ENCODE measurements around the gene HECTD1. TPM values are rescaled to one million over a fixed set of nuclear protein-coding genes. Genes with fewer than 3 reads are reported as not detected.
A peak's percentile ranks its signal among the peaks of the same experiment; 100 is the strongest.
"Not testable (repeated sequence)": the region's sequence is repeated elsewhere in the genome, so short reads cannot be mapped to it uniquely, and the experiment has no call there.

Gene HECTD1
- total RNA-seq, 2 donors from 2014 or later: 121 to 178 TPM

GRCh38 chr14:31080484-31080883 is 127.1 kb downstream of the HECTD1 start:
- ATAC-seq (no peak), DNase-seq (no peak)
- intact Hi-C loops (cut with DNase I): loop anchor here in 1 of 2 donors (5.0 kb wide), 1 partner anchor 98 kb away; no protein-coding TSS in a partner anchor

- DNase-seq (no peak), ATAC-seq (no peak)
Measured at GRCh38 chr14:31080056-31080455, 127.5 kb downstream of the HECTD1 start.

GRCh38 chr14:31078766-31079165 is 128.8 kb downstream of the HECTD1 start:
- intact Hi-C loops (cut with DNase I): no loop called here
- DNase-seq (no peak), ATAC-seq (no peak)

More at GRCh38 chr14:31080056-31080455, 127.5 kb downstream of the HECTD1 start:
- intact Hi-C loops (cut with DNase I): loop anchor here in 1 of 2 donors (5.0 kb wide), 1 partner anchor 98 kb away; no protein-coding TSS in a partner anchor

- DNase-seq (no peak), ATAC-seq (no peak)
- intact Hi-C loops (cut with DNase I): no loop called here
Measured at GRCh38 chr14:31075144-31075543, 132.4 kb downstream of the HECTD1 start.

GRCh38 chr14:31071151-31071550 is 136.4 kb downstream of the HECTD1 start:
- intact Hi-C loops (cut with DNase I): no loop called here
- no peak for DNase-seq
- ATAC-seq: no peak

DNA sequence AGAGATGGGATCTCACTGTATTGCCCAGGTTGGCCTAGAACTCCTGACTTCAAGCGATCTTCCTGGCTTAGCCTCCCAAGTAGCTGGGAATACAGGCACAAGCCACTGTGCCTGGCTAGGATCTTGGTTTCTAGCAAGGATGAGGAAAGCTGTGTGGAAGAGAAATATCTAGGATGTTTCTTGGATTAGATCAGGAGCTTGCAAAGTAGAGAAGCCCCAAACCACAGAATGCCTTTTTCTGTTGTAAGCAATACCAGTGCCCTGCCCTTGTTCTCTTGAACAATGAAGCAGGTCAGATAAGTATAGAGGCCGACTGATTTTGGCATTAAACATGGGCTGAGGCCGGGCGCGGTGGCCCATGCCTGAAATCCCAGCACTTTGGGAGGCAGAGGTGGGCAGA is 137.2 kb downstream of the HECTD1 start:
- intact Hi-C loops (cut with DNase I): no loop called here
- no peak for ATAC-seq
- DNase-seq: no peak

- intact Hi-C loops (cut with DNase I): no loop called here
- no peak for ATAC-seq
- DNase-seq: no peak
Measured at GRCh38 chr14:31069343-31069742, 138.2 kb downstream of the HECTD1 start.

DNA sequence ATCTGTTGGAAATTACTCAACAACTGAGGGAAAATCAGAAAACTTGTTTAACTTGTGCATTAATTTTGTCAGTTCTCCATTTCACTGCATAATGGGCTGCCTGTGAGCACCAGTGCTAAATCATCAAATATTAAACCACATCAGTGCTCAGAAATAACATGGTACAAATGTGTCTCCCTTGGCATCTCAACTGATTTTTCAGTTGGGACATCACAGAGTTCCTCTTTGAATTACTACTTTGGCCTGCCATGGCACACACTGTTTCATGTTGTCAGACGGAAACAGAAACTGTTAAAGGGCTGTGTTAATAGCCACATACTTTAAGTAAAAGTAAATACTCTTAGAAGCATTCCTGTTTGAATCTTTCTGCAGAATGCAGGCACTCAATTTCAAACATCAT is 139.4 kb downstream of the HECTD1 start:
- DNase-seq: no peak
- peak in 1 of 2 donors; percentile 65 for ATAC-seq
- intact Hi-C loops (cut with DNase I): no loop called here

GRCh38 chr14:31062908-31063307 is 144.7 kb downstream of the HECTD1 start:
- intact Hi-C loops (cut with DNase I); ATAC-seq; DNase-seq: not testable (repeated sequence)

GRCh38 chr14:31060253-31060875 is 147.2 kb downstream of the HECTD1 start:
- no peak for DNase-seq
- no peak for ATAC-seq
- intact Hi-C loops (cut with DNase I): no loop called here

GRCh38 chr14:31059152-31059924 is 148.3 kb downstream of the HECTD1 start:
- ATAC-seq (peak; percentile 87 to 94), DNase-seq (peak; percentile 62)
- intact Hi-C loops (cut with DNase I): no loop called here

GRCh38 chr14:31057701-31058364 is 149.8 kb downstream of the HECTD1 start:
- DNase-seq: no peak
- ATAC-seq: no peak
- intact Hi-C loops (cut with DNase I): no loop called here

DNA sequence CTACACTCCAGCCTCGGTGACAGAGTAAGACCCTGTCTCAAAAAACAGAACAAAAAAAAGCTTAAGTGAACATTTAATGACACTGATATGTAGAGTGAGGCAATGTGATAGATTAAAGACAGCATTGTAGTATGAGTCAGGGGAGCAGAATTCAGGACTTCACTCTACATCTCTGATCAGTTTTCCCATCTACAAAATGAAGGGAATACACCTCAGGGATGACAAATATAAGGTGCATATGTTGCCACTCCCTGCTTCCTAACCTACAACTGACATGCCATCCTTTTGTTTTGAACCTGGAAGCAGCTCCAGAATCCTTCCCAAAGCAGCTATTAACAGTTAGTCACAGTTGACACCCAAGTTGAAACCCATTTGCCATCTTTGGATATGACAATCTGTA is 150.6 kb downstream of the HECTD1 start:
- intact Hi-C loops (cut with DNase I): no loop called here
- DNase-seq (no peak), ATAC-seq (no peak)

DNA sequence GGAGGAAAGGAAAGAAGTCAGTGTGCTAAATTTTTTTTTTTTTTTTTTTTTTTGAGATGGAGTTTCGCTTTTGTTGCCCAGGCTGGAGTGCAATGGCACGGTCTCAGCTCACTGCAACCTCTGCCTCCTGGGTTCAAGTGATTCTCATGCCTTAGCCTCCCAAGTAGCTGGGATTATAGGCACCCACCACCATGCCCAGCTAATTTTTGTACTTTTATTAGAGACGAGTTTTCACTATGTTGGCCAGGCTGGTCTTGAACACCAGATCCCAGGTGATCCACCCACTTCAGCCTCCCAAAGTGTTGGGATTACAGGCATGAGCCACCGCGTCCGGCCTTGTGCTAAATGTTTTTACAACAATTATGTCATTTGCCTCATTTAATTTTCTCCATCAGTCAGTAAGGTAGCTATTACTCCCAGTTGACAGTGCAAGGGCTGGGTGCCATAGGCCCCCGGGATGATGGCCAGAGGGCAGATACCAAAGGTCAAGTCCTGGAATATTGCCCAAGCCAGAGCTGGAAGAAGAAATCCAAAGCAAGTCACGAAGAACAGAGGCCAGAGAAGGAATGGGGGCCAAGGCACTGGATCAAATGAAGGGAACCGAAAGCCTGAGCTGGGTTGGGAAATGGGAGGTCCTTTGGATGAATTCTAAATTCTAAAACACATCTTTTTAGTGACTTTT is 154.5 kb downstream of the HECTD1 start:
- intact Hi-C loops (cut with DNase I): not testable (repeated sequence)
- ATAC-seq: peak; percentile 72 to 88
- peak; percentile 68 for DNase-seq

DNA sequence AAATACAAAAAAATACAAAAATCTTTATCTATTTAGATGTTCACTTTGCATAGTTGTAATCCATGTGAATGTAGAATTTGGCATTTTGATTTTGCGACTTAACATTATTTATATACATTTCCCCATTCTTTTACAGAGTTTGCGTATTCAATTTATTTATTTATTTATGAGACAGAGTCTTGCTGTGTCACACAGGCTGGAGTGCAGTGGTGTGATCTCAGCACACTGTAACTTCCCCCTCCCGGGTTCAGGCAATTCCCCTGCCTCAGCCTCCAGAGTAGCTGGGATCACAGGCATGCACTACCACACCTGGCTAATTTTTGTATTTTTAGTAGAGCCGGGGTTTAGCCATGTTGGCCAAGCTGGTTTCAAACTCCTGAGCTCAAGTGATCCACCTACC is 156.1 kb downstream of the HECTD1 start:
- intact Hi-C loops (cut with DNase I): no loop called here
- ATAC-seq: no peak
- DNase-seq: no peak

GRCh38 chr14:31051023-31051422 is 156.6 kb downstream of the HECTD1 start:
- DNase-seq: no peak
- intact Hi-C loops (cut with DNase I): no loop called here
- no peak for ATAC-seq
